Stimulated activated naive CD8-positive, alpha-beta T cell treated with anti-CD3 and anti-CD28 coated beads, Interleukin-15, Interleukin-2, amounts not matched to agents 100 ng/mL and 50 ng/mL, for 24 hours (primary cell): ENCODE data around the gene COL5A1.

ENCODE experiments used
- H3K27ac Mint-ChIP-seq: one replicate; pipeline ENCODE4 v1.8.0; 2021; ENCODE audit warnings: mild to moderate bottlenecking, mixed read lengths
- H3K27me3 Mint-ChIP-seq: one replicate; pipeline ENCODE4 v1.8.0; 2021; ENCODE audit warnings: mixed read lengths
- H3K36me3 Mint-ChIP-seq: one replicate; pipeline ENCODE4 v1.8.0; 2021; ENCODE audit warnings: low read depth, mixed read lengths
- H3K4me1 Mint-ChIP-seq: one replicate; pipeline ENCODE4 v1.8.0; 2021; ENCODE audit warnings: low read depth, mixed read lengths
- H3K4me3 Mint-ChIP-seq: one replicate; pipeline ENCODE4 v1.8.0; 2021; ENCODE audit warnings: mild to moderate bottlenecking, mixed read lengths
- H3K9me3 Mint-ChIP-seq: one replicate; pipeline ENCODE4 v1.8.0; 2021; ENCODE audit warnings: mixed read lengths

COL5A1 gene

GRCh38 chr9:134770972-134771971 is 129.7 kb downstream of the COL5A1 start:
- peaks cover 3% of the 10 kb centered on the region for H3K27me3 Mint-ChIP-seq
- peaks cover 12% of the 10 kb centered on the region for H3K4me1 Mint-ChIP-seq
- no peak overlapping the region for H3K27ac Mint-ChIP-seq
- H3K9me3 Mint-ChIP-seq: no peaks in the 10 kb centered on the region
- no peak overlapping the region for H3K4me3 Mint-ChIP-seq
- no peaks in the 10 kb centered on the region for H3K36me3 Mint-ChIP-seq

- H3K4me3 Mint-ChIP-seq: no peak overlapping the region
- peaks cover 3% of the 10 kb centered on the region for H3K27me3 Mint-ChIP-seq
- H3K9me3 Mint-ChIP-seq: no peaks in the 10 kb centered on the region
- H3K36me3 Mint-ChIP-seq: no peaks in the 10 kb centered on the region
- no peak overlapping the region for H3K27ac Mint-ChIP-seq
- H3K4me1 Mint-ChIP-seq: peaks cover 12% of the 10 kb centered on the region
These were observed 130.7 kb downstream of the COL5A1 start for GRCh38 chr9:134772331-134772730.

- no peaks in the 10 kb centered on the region for H3K36me3 Mint-ChIP-seq
- no peaks in the 10 kb centered on the region for H3K9me3 Mint-ChIP-seq
- no peaks in the 10 kb centered on the region for H3K27me3 Mint-ChIP-seq
- H3K4me1 Mint-ChIP-seq: peaks cover 8% of the 10 kb centered on the region
- no peak overlapping the region for H3K27ac Mint-ChIP-seq
- H3K4me3 Mint-ChIP-seq: no peak overlapping the region
These were observed 132.2 kb downstream of the COL5A1 start for GRCh38 chr9:134773842-134774241.

GRCh38 chr9:134774410-134774809 is 132.8 kb downstream of the COL5A1 start:
- H3K4me1 Mint-ChIP-seq: peaks cover 5% of the 10 kb centered on the region
- no peak overlapping the region for H3K4me3 Mint-ChIP-seq
- H3K9me3 Mint-ChIP-seq: no peaks in the 10 kb centered on the region
- H3K27ac Mint-ChIP-seq: no peak overlapping the region
- H3K36me3 Mint-ChIP-seq: no peaks in the 10 kb centered on the region
- no peaks in the 10 kb centered on the region for H3K27me3 Mint-ChIP-seq

GRCh38 chr9:134775081-134775951 is 133.7 kb downstream of the COL5A1 start:
- no peak overlapping the region for H3K4me3 Mint-ChIP-seq
- H3K9me3 Mint-ChIP-seq: no peaks in the 10 kb centered on the region
- no peaks in the 10 kb centered on the region for H3K36me3 Mint-ChIP-seq
- H3K27me3 Mint-ChIP-seq: no peaks in the 10 kb centered on the region
- no peak overlapping the region for H3K27ac Mint-ChIP-seq
- H3K4me1 Mint-ChIP-seq: peaks cover 5% of the 10 kb centered on the region

- H3K9me3 Mint-ChIP-seq: no peaks in the 10 kb centered on the region
- H3K4me3 Mint-ChIP-seq: no peak overlapping the region
- H3K27ac Mint-ChIP-seq: no peak overlapping the region
- H3K4me1 Mint-ChIP-seq: peaks cover 5% of the 10 kb centered on the region
- no peaks in the 10 kb centered on the region for H3K27me3 Mint-ChIP-seq
- no peaks in the 10 kb centered on the region for H3K36me3 Mint-ChIP-seq
These were observed 134.6 kb downstream of the COL5A1 start for GRCh38 chr9:134776080-134776796.

GRCh38 chr9:134777153-134777552 is 135.6 kb downstream of the COL5A1 start:
- no peaks in the 10 kb centered on the region for H3K27me3 Mint-ChIP-seq
- H3K4me1 Mint-ChIP-seq: no peaks in the 10 kb centered on the region
- H3K27ac Mint-ChIP-seq: no peak overlapping the region
- H3K36me3 Mint-ChIP-seq: no peaks in the 10 kb centered on the region
- H3K9me3 Mint-ChIP-seq: no peaks in the 10 kb centered on the region
- no peak overlapping the region for H3K4me3 Mint-ChIP-seq

GRCh38 chr9:134778156-134778555 is 136.6 kb downstream of the COL5A1 start:
- Mint-ChIP-seq H3K27ac (no peak overlapping the region), H3K4me1 (no peaks in the 10 kb centered on the region), H3K9me3 (no peaks in the 10 kb centered on the region), H3K36me3 (no peaks in the 10 kb centered on the region), H3K4me3 (no peak overlapping the region), H3K27me3 (no peaks in the 10 kb centered on the region)

GRCh38 chr9:134778841-134779411 is 137.3 kb downstream of the COL5A1 start:
- Mint-ChIP-seq H3K4me1 (no peaks in the 10 kb centered on the region), H3K9me3 (no peaks in the 10 kb centered on the region), H3K4me3 (no peak overlapping the region), H3K27ac (no peak overlapping the region), H3K36me3 (no peaks in the 10 kb centered on the region), H3K27me3 (no peaks in the 10 kb centered on the region)

GRCh38 chr9:134779640-134780039 is 138.0 kb downstream of the COL5A1 start:
- Mint-ChIP-seq H3K36me3 (no peaks in the 10 kb centered on the region), H3K4me1 (no peaks in the 10 kb centered on the region), H3K4me3 (no peak overlapping the region), H3K9me3 (no peaks in the 10 kb centered on the region), H3K27ac (no peak overlapping the region), H3K27me3 (no peaks in the 10 kb centered on the region)

- no peaks in the 10 kb centered on the region for H3K9me3 Mint-ChIP-seq
- H3K27ac Mint-ChIP-seq: no peak overlapping the region
- H3K27me3 Mint-ChIP-seq: no peaks in the 10 kb centered on the region
- no peaks in the 10 kb centered on the region for H3K4me1 Mint-ChIP-seq
- H3K4me3 Mint-ChIP-seq: no peak overlapping the region
- no peaks in the 10 kb centered on the region for H3K36me3 Mint-ChIP-seq
These were observed 140.1 kb downstream of the COL5A1 start for GRCh38 chr9:134781591-134782302.

GRCh38 chr9:134782921-134783698 is 141.5 kb downstream of the COL5A1 start:
- H3K4me3 Mint-ChIP-seq: no peak overlapping the region
- no peaks in the 10 kb centered on the region for H3K36me3 Mint-ChIP-seq
- H3K27me3 Mint-ChIP-seq: no peaks in the 10 kb centered on the region
- no peaks in the 10 kb centered on the region for H3K4me1 Mint-ChIP-seq
- no peaks in the 10 kb centered on the region for H3K9me3 Mint-ChIP-seq
- no peak overlapping the region for H3K27ac Mint-ChIP-seq

GRCh38 chr9:134783699-134784039 is 142.1 kb downstream of the COL5A1 start:
- H3K9me3 Mint-ChIP-seq: no peaks in the 10 kb centered on the region
- H3K27me3 Mint-ChIP-seq: no peaks in the 10 kb centered on the region
- H3K4me3 Mint-ChIP-seq: no peak overlapping the region
- no peaks in the 10 kb centered on the region for H3K36me3 Mint-ChIP-seq
- H3K27ac Mint-ChIP-seq: no peak overlapping the region
- H3K4me1 Mint-ChIP-seq: no peaks in the 10 kb centered on the region
